Suprapubic skin (tissue), 4 donors: ENCODE data around the gene SLC16A1. TPM values are rescaled to one million over a fixed set of nuclear protein-coding genes. Genes with fewer than 3 reads are reported as not detected.
"Not testable (repeated sequence)": the region's sequence is repeated elsewhere in the genome, so short reads cannot be mapped to it uniquely, and the experiment has no call there.

ENCODE experiments used
- DNase-seq, 2 donors: peaks; one replicate each; pipeline ENCODE4 v3.0.0-alpha.2; 2019; ENCODE audit warnings: low spot score in 2 of 2
- H3K27ac ChIP-seq: fragments of 200-600 bp; sonication (generic); one replicate; pipeline ENCODE4 v1.5.1; 2019
- H3K27me3 ChIP-seq: fragments of 200-600 bp; sonication (generic); one replicate; pipeline ENCODE4 v1.5.1; 2019
- H3K36me3 ChIP-seq: fragments of 200-600 bp; sonication (generic); one replicate; pipeline ENCODE4 v1.5.1; 2019
- H3K4me1 ChIP-seq: fragments of 200-600 bp; sonication (generic); one replicate; pipeline ENCODE4 v1.5.1; 2019
- H3K4me3 ChIP-seq: fragments of 200-600 bp; sonication (generic); one replicate; pipeline ENCODE4 v1.5.1; 2019; ENCODE audit warnings: mild to moderate bottlenecking
- H3K9me3 ChIP-seq: fragments of 200-600 bp; sonication (generic); one replicate; pipeline ENCODE4 v1.5.1; 2019
- EP300 ChIP-seq: sonication (generic); formaldehyde crosslinking; IDR thresholded peaks from one replicate; pipeline ENCODE4 v1.6.1; 2017; ENCODE audit warnings: antibody characterized with exemption
- POLR2A ChIP-seq, 2 donors: fragments of 450-650 bp; IDR thresholded peaks; one replicate each; pipeline ENCODE4 v1.6.1; 2017; ENCODE audit warnings: antibody characterized with exemption in 2 of 2, mild to moderate bottlenecking in 2 of 2, moderate library complexity in 2 of 2
- POLR2AphosphoS5 ChIP-seq, 3 donors: sonication (generic); formaldehyde crosslinking; IDR thresholded peaks; one replicate each; pipeline ENCODE4 v1.6.1; 2017; ENCODE audit warnings: antibody characterized with exemption in 3 of 3
- WGBS: methylation state at CpG from one replicate; pipeline ENCODE4 v1.1.5; 2018; 5-methylcytosine and 5-hydroxymethylcytosine counted together
- total RNA-seq, 4 donors: library from RNA; depleted of rRNA; stranded (reverse); fragments of >200 nt; gene quantifications; one replicate each; pipeline ENCODE4 v1.1.0, GENCODE V29; 2016
- TF ChIP-seq, protein P1 (sequence below), 2 donors: fragments of 200-600 bp in 1 of 2; fragments of 450-650 bp in 1 of 2; sonication (generic) in 1 of 2; IDR thresholded peaks; one replicate each; pipeline ENCODE4 v1.5.1; 2016 to 2019; ENCODE audit warnings: antibody characterized with exemption in 2 of 2, mild to moderate bottlenecking in 1 of 2, moderate library complexity in 1 of 2

Gene SLC16A1
- total RNA-seq, 4 donors from 2014 or later = 17.0 to 37.2 (median 21.9) TPM

GRCh38 chr1:112961072-112961471 lies 5.1 kb upstream of the SLC16A1 start:
- WGBS = 96% methylated on average over 4 of the region's 4 CpGs
- TF ChIP-seq POLR2A (IDR thresholded peaks at IDR 0.05) = no peak
- TF ChIP-seq EP300 = no peak
- TF ChIP-seq POLR2AphosphoS5 (IDR thresholded peaks at IDR 0.05) = no peak
- TF ChIP-seq, protein P1, sequence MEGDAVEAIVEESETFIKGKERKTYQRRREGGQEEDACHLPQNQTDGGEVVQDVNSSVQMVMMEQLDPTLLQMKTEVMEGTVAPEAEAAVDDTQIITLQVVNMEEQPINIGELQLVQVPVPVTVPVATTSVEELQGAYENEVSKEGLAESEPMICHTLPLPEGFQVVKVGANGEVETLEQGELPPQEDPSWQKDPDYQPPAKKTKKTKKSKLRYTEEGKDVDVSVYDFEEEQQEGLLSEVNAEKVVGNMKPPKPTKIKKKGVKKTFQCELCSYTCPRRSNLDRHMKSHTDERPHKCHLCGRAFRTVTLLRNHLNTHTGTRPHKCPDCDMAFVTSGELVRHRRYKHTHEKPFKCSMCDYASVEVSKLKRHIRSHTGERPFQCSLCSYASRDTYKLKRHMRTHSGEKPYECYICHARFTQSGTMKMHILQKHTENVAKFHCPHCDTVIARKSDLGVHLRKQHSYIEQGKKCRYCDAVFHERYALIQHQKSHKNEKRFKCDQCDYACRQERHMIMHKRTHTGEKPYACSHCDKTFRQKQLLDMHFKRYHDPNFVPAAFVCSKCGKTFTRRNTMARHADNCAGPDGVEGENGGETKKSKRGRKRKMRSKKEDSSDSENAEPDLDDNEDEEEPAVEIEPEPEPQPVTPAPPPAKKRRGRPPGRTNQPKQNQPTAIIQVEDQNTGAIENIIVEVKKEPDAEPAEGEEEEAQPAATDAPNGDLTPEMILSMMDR (IDR thresholded peaks at IDR 0.05) = no peak
- no peaks in the 10 kb centered on the region for H3K27me3 ChIP-seq

GRCh38 chr1:112960384-112960783 lies 4.4 kb upstream of the SLC16A1 start:
- H3K9me3 ChIP-seq = no peaks in the 10 kb centered on the region
- H3K27ac ChIP-seq = no peak overlapping the region
- TF ChIP-seq POLR2A (IDR thresholded peaks at IDR 0.05) (no peak), EP300 (no peak), POLR2AphosphoS5 (IDR thresholded peaks at IDR 0.05) (no peak)
- TF ChIP-seq, protein P1 (IDR thresholded peaks at IDR 0.05) = no peak
- H3K4me1 ChIP-seq = peaks cover 33% of the 10 kb centered on the region
- H3K4me3 ChIP-seq = no peak overlapping the region
- no peak for DNase-seq
- H3K36me3 ChIP-seq = peaks cover 8% of the 10 kb centered on the region
- no peaks in the 10 kb centered on the region for H3K27me3 ChIP-seq
- 49% methylated on average over 3 of the region's 3 CpGs for WGBS

More at GRCh38 chr1:112961072-112961471, 5.1 kb upstream of the SLC16A1 start:
- no peak overlapping the region for H3K4me3 ChIP-seq
- H3K36me3 ChIP-seq = peaks cover 8% of the 10 kb centered on the region
- H3K9me3 ChIP-seq = no peaks in the 10 kb centered on the region
- H3K4me1 ChIP-seq = peaks cover 28% of the 10 kb centered on the region
- H3K27ac ChIP-seq = no peak overlapping the region
- no peak for DNase-seq

DNA sequence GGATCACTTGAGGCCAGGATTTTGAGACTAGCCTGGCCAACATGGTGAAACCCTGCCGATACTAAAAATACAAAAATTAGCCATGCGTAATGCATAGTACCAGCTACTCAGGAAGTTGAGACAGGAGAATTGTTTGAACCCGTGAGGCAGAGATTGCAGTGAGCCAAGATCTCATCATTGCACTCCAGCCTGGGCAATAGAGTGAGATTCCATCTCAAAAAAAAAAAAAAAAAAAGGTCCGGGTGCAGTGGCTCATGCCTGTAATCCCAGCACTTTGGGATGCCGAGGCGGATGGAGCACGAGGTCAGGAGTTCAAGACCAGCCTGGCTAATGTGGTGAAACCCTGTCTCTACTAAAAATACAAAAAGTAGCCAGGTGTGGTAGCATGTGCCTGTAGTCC lies 2.2 kb upstream of the SLC16A1 start:
- Histone ChIP-seq H3K4me3 (peak overlapping the region; percentile 82), H3K4me1 (peaks cover 48% of the 10 kb centered on the region)
- not testable (repeated sequence) for H3K27me3 ChIP-seq, H3K9me3 ChIP-seq, H3K27ac ChIP-seq, DNase-seq, H3K36me3 ChIP-seq
- WGBS = 69% methylated on average over 7 of the region's 7 CpGs

GRCh38 chr1:112957133-112957812 lies 1.3 kb upstream of the SLC16A1 start:
- WGBS = 15% methylated on average over 11 of the region's 11 CpGs
- TF ChIP-seq EP300 = no peak
- H3K4me1 ChIP-seq = peaks cover 48% of the 10 kb centered on the region
- no peaks in the 10 kb centered on the region for H3K27me3 ChIP-seq
- H3K27ac ChIP-seq = peak overlapping the region; percentile 85
- peaks cover 3% of the 10 kb centered on the region for H3K36me3 ChIP-seq
- peak overlapping the region; percentile 82 for H3K4me3 ChIP-seq
- DNase-seq = no peak
- no peaks in the 10 kb centered on the region for H3K9me3 ChIP-seq

DNA sequence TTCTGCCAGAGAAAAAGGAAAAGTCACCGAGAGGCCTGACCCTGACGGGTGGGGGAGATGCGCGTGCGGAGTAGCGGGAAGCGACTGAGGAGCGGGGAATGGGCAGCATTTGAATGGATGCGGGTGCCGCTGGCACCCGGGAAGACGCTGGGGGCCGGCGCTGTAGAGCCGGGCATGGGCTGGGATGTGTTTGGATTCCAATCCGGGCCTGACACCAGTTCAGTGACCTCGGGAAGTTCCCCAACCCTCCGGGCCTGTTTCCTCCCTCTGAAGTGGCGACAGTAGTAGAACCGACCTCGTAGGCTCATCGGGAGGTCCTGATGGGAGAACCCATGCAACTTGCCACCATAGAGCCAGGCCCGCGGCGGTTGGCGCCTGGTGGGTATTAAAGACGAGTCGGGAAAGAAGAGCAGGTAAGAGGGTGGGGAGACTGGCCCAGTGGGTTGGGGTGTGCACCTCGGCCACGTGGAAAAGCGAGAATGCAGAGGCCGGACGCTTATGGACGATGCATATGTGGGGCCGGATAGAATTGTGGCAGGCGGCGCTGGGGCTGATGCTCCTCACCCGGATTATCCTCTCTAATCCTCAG lies 642 bp upstream of the SLC16A1 start:
- DNase-seq = peak in 1 of 2 donors; percentile 78
- peak overlapping the region; percentile 82 for H3K4me3 ChIP-seq
- peaks cover 48% of the 10 kb centered on the region for H3K4me1 ChIP-seq
- H3K9me3 ChIP-seq = no peaks in the 10 kb centered on the region
- TF ChIP-seq, protein P1 (IDR thresholded peaks at IDR 0.05) = no peak
- no peak for TF ChIP-seq EP300
- TF ChIP-seq POLR2AphosphoS5 (IDR thresholded peaks at IDR 0.05) = no peak
- no peak for TF ChIP-seq POLR2A (IDR thresholded peaks at IDR 0.05)
- peaks cover 2% of the 10 kb centered on the region for H3K36me3 ChIP-seq
- 8% methylated on average over 34 of the region's 38 CpGs for WGBS
- H3K27me3 ChIP-seq = no peaks in the 10 kb centered on the region
- H3K27ac ChIP-seq = peak overlapping the region; percentile 85

GRCh38 chr1:112954945-112955772 lies 837 bp downstream of the SLC16A1 start:
- peak overlapping the region; percentile 85 for H3K27ac ChIP-seq
- peak in 1 of 2 donors; percentile 67 for DNase-seq
- H3K36me3 ChIP-seq = no peaks in the 10 kb centered on the region
- no peaks in the 10 kb centered on the region for H3K27me3 ChIP-seq
- TF ChIP-seq EP300 = no peak
- no peak for TF ChIP-seq POLR2AphosphoS5 (IDR thresholded peaks at IDR 0.05)
- TF ChIP-seq POLR2A (IDR thresholded peaks at IDR 0.05) = no peak
- TF ChIP-seq, protein P1 (IDR thresholded peaks at IDR 0.05) = no peak
- H3K4me1 ChIP-seq = peaks cover 48% of the 10 kb centered on the region
- peak overlapping the region; percentile 82 for H3K4me3 ChIP-seq
- WGBS = 3% methylated on average over 14 of the region's 29 CpGs
- no peaks in the 10 kb centered on the region for H3K9me3 ChIP-seq
